ENCODE data around the gene CHD9. TPM values are rescaled to one million over a fixed set of nuclear protein-coding genes. Genes with fewer than 3 reads are reported as not detected.

Gene CHD9
- total RNA-seq, 3 donors from 2014 or later (not counting 1 experiment from before 2014, with no cell fraction given), result 81.4 to 85.2 (median 81.9) TPM

GRCh38 chr16:53282975-53283946 is 228.5 kb downstream of the CHD9 start:
- 100% methylated on average over 1 of the region's 3 CpGs for WGBS (ENCODE audit: insufficient coverage)
- intact Hi-C loops (cut with micrococcal nuclease), result loop anchor here (2.0 to 10.0 kb wide), 2 partner anchors 228 to 1088 kb away; partner anchors contain the start of gene CHD9
- H3K36me3 ChIP-seq (ENCODE audit: control insufficient read depth, insufficient read depth, low read length), result peaks cover 41% of the 10 kb centered on the region

DNA sequence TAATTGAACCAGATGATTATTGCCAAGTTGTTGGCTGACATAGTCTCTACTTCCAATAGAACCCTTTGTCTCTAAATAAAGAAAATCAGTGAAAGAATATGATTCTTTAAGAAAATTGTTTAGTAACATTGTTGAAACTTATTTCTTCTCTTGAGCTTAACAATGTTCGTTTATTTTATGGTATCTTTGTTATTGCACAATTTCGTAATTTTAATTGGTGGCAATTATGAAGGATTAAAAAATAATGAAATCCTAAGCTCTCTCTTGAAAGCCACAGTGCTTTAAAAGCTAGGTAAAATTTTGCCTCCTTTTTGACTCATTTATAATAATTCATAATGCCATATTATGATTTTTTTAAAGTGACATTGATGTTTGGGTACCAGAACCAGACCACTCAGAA is 230.4 kb downstream of the CHD9 start:
- no peaks in the 10 kb centered on the region for H3K4me1 ChIP-seq (ENCODE audit: control insufficient read depth, insufficient read depth, low read length)
- Mint-ChIP-seq H3K4me1 (no peaks in the 10 kb centered on the region), H3K27me3 (ENCODE audit: low read depth in 2 of 2) (no peaks in the 10 kb centered on the region), H3K4me3 (no peak overlapping the region), H3K9me3 (no peaks in the 10 kb centered on the region), H3K27ac (no peak overlapping the region), H3K36me3 (peaks cover 16% of the 10 kb centered on the region)
- WGBS (ENCODE audit: insufficient coverage), result 100% methylated on average over 2 of the region's 2 CpGs
- no peak overlapping the region for H3K4me3 ChIP-seq (ENCODE audit: low read length)
- TF ChIP-seq, protein P1, sequence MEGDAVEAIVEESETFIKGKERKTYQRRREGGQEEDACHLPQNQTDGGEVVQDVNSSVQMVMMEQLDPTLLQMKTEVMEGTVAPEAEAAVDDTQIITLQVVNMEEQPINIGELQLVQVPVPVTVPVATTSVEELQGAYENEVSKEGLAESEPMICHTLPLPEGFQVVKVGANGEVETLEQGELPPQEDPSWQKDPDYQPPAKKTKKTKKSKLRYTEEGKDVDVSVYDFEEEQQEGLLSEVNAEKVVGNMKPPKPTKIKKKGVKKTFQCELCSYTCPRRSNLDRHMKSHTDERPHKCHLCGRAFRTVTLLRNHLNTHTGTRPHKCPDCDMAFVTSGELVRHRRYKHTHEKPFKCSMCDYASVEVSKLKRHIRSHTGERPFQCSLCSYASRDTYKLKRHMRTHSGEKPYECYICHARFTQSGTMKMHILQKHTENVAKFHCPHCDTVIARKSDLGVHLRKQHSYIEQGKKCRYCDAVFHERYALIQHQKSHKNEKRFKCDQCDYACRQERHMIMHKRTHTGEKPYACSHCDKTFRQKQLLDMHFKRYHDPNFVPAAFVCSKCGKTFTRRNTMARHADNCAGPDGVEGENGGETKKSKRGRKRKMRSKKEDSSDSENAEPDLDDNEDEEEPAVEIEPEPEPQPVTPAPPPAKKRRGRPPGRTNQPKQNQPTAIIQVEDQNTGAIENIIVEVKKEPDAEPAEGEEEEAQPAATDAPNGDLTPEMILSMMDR (IDR thresholded peaks at IDR 0.05), result no peak
- H3K27ac ChIP-seq (ENCODE audit: low read length), result no peak overlapping the region
- intact Hi-C loops (cut with micrococcal nuclease), result loop anchor here (10.0 kb wide), 1 partner anchor 1090 kb away; no protein-coding TSS in a partner anchor
- DNase-seq, result no peak
- H3K27me3 ChIP-seq (ENCODE audit: control insufficient read depth, insufficient read depth, low read length), result no peaks in the 10 kb centered on the region
- no peaks in the 10 kb centered on the region for H3K9me3 ChIP-seq (ENCODE audit: control insufficient read depth, insufficient read depth, low read length)
- H3K36me3 ChIP-seq (ENCODE audit: control insufficient read depth, insufficient read depth, low read length), result peaks cover 54% of the 10 kb centered on the region
- ATAC-seq, result no peak

More at GRCh38 chr16:53282975-53283946, 228.5 kb downstream of the CHD9 start:
- Histone ChIP-seq H3K4me1 (ENCODE audit: control insufficient read depth, insufficient read depth, low read length) (no peaks in the 10 kb centered on the region), H3K27me3 (ENCODE audit: control insufficient read depth, insufficient read depth, low read length) (no peaks in the 10 kb centered on the region), H3K27ac (ENCODE audit: low read length) (no peak overlapping the region), H3K9me3 (ENCODE audit: control insufficient read depth, insufficient read depth, low read length) (no peaks in the 10 kb centered on the region), H3K4me3 (ENCODE audit: low read length) (no peak overlapping the region)
- no peak for ATAC-seq
- Mint-ChIP-seq H3K9me3 (no peaks in the 10 kb centered on the region), H3K4me3 (no peak overlapping the region), H3K36me3 (peaks cover 5% of the 10 kb centered on the region), H3K27ac (no peak overlapping the region), H3K27me3 (ENCODE audit: low read depth in 2 of 2) (no peaks in the 10 kb centered on the region), H3K4me1 (no peaks in the 10 kb centered on the region)
- TF ChIP-seq, protein P1 (IDR thresholded peaks at IDR 0.05), result peak; percentile 18
- DNase-seq, result peak in 1 of 2 donors; percentile 53

DNA sequence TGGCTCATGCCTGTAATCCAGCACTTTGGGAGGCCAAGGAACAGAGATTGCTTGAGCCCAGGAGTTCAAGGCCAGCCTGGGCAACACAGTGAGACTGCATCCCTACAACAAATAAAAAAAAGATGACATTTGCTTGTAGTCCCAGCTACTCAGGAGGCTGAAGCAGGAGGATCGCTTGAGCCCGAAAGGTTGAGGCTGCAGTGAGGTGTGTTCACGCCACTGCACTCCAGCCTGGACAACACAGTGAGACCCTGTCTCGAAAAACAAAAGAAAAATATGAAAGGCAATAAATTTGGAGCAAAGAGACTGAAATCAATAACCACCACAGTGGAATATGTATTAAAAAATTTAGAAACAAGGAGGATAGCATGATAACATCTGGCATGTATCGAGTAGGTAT is 235.7 kb downstream of the CHD9 start:
- Mint-ChIP-seq H3K4me1 (peaks cover 10 to 11% of the 10 kb centered on the region in 2 donors), H3K27me3 (ENCODE audit: low read depth in 2 of 2) (no peaks in the 10 kb centered on the region), H3K27ac (peak overlapping the region; percentile 3 to 8), H3K9me3 (no peaks in the 10 kb centered on the region), H3K36me3 (peaks cover 26% of the 10 kb centered on the region), H3K4me3 (no peak overlapping the region)
- Histone ChIP-seq H3K27ac (ENCODE audit: low read length) (no peak overlapping the region), H3K4me1 (ENCODE audit: control insufficient read depth, insufficient read depth, low read length) (no peaks in the 10 kb centered on the region), H3K4me3 (ENCODE audit: low read length) (no peak overlapping the region), H3K27me3 (ENCODE audit: control insufficient read depth, insufficient read depth, low read length) (no peaks in the 10 kb centered on the region), H3K9me3 (ENCODE audit: control insufficient read depth, insufficient read depth, low read length) (no peaks in the 10 kb centered on the region), H3K36me3 (ENCODE audit: control insufficient read depth, insufficient read depth, low read length) (peaks cover 77% of the 10 kb centered on the region)
- TF ChIP-seq, protein P1 (IDR thresholded peaks at IDR 0.05), result no peak
- no peak for DNase-seq
- ATAC-seq, result no peak
- intact Hi-C loops (cut with micrococcal nuclease), result no loop called here
- WGBS (ENCODE audit: insufficient coverage), result 97% methylated on average over 4 of the region's 5 CpGs
